Liver (tissue), 3 donors: Measurements from ENCODE around the gene CDKL4.

ENCODE experiments used
- EGR1 ChIP-seq, 2 donors: IDR thresholded peaks; 2 replicates each; pipeline ENCODE4 v1.6.1; 2016 to 2018; ENCODE audit warnings: antibody characterized with exemption in 2 of 2, low read depth in 2 of 2
- FOXA1 ChIP-seq: IDR thresholded peaks from 2 replicates; pipeline ENCODE4 v1.6.1; 2016; ENCODE audit warnings: antibody characterized with exemption
- JUND ChIP-seq, 2 donors: IDR thresholded peaks; 2 replicates each; pipeline ENCODE4 v1.6.1; 2016; ENCODE audit warnings: antibody characterized with exemption in 2 of 2
- RXRA ChIP-seq, 2 donors: IDR thresholded peaks; 2 replicates each; pipeline ENCODE4 v1.6.1; 2017 to 2018; ENCODE audit warnings: antibody characterized with exemption in 2 of 2, mild to moderate bottlenecking in 1 of 2
- SP1 ChIP-seq: IDR thresholded peaks from 2 replicates; pipeline ENCODE4 v1.6.1; 2018; ENCODE audit warnings: antibody characterized with exemption, mild to moderate bottlenecking
- YY1 ChIP-seq: IDR thresholded peaks from 2 replicates; pipeline ENCODE4 v1.6.1; 2016; ENCODE audit warnings: antibody characterized with exemption, mild to moderate bottlenecking
- TF ChIP-seq, protein P1 (sequence below): fragments of 150-350 bp; IDR thresholded peaks from 2 replicates; pipeline ENCODE4 v1.5.1; 2017; ENCODE audit warnings: improper control_type of control experiment, low read depth, low read length; ENCODE audit not compliant: missing input control
- TF ChIP-seq, protein P2 (sequence below): IDR thresholded peaks from 2 replicates; pipeline ENCODE4 v1.6.1; 2016; ENCODE audit warnings: antibody characterized with exemption
- TF ChIP-seq, protein P3 (sequence below): IDR thresholded peaks from 2 replicates; pipeline ENCODE4 v1.6.1; 2016; ENCODE audit warnings: antibody characterized with exemption, mild to moderate bottlenecking
- donor health status: healthy.
- donor health status: healthy.

DNA sequence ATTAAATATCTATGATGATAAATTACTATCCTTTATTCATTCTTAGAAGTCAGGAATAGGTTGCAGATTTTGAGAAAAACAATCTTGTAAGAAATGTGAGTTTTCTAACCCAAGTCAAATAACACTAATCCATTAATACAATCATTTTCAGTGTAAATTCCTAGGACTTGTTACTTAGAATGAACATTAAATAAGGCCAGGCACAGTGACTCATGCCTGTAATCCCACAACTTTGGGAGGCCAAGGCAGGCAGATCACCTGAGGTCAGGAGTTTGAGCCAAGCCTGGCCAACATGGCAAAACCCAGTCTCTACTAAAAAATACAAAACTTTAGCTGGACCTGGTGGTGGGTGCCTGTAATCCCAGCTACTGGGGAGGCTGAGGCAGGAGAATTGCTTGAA is 45.8 kb upstream of the CDKL4 start:
- TF ChIP-seq, protein P1, sequence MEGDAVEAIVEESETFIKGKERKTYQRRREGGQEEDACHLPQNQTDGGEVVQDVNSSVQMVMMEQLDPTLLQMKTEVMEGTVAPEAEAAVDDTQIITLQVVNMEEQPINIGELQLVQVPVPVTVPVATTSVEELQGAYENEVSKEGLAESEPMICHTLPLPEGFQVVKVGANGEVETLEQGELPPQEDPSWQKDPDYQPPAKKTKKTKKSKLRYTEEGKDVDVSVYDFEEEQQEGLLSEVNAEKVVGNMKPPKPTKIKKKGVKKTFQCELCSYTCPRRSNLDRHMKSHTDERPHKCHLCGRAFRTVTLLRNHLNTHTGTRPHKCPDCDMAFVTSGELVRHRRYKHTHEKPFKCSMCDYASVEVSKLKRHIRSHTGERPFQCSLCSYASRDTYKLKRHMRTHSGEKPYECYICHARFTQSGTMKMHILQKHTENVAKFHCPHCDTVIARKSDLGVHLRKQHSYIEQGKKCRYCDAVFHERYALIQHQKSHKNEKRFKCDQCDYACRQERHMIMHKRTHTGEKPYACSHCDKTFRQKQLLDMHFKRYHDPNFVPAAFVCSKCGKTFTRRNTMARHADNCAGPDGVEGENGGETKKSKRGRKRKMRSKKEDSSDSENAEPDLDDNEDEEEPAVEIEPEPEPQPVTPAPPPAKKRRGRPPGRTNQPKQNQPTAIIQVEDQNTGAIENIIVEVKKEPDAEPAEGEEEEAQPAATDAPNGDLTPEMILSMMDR, result no peak
- TF ChIP-seq, protein P2, sequence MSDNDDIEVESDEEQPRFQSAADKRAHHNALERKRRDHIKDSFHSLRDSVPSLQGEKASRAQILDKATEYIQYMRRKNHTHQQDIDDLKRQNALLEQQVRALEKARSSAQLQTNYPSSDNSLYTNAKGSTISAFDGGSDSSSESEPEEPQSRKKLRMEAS, result no peak
- no peak for TF ChIP-seq RXRA (IDR thresholded peaks at IDR 0.05)
- TF ChIP-seq FOXA1, result no peak
- TF ChIP-seq JUND (IDR thresholded peaks at IDR 0.05), result no peak
- TF ChIP-seq SP1, result no peak
- no peak for TF ChIP-seq YY1
- TF ChIP-seq EGR1 (IDR thresholded peaks at IDR 0.05; ENCODE audit: low read depth in 2 of 2), result no peak
- TF ChIP-seq, protein P3, sequence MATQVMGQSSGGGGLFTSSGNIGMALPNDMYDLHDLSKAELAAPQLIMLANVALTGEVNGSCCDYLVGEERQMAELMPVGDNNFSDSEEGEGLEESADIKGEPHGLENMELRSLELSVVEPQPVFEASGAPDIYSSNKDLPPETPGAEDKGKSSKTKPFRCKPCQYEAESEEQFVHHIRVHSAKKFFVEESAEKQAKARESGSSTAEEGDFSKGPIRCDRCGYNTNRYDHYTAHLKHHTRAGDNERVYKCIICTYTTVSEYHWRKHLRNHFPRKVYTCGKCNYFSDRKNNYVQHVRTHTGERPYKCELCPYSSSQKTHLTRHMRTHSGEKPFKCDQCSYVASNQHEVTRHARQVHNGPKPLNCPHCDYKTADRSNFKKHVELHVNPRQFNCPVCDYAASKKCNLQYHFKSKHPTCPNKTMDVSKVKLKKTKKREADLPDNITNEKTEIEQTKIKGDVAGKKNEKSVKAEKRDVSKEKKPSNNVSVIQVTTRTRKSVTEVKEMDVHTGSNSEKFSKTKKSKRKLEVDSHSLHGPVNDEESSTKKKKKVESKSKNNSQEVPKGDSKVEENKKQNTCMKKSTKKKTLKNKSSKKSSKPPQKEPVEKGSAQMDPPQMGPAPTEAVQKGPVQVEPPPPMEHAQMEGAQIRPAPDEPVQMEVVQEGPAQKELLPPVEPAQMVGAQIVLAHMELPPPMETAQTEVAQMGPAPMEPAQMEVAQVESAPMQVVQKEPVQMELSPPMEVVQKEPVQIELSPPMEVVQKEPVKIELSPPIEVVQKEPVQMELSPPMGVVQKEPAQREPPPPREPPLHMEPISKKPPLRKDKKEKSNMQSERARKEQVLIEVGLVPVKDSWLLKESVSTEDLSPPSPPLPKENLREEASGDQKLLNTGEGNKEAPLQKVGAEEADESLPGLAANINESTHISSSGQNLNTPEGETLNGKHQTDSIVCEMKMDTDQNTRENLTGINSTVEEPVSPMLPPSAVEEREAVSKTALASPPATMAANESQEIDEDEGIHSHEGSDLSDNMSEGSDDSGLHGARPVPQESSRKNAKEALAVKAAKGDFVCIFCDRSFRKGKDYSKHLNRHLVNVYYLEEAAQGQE, result no peak
